Measurements from ENCODE around the gene NR2F1.

The NR2F1 gene

GRCh38 chr5:93577854-93578812, 4.9 kb upstream of the NR2F1 start:
- DNase-seq (ENCODE audit: low read depth), result no peak

DNA sequence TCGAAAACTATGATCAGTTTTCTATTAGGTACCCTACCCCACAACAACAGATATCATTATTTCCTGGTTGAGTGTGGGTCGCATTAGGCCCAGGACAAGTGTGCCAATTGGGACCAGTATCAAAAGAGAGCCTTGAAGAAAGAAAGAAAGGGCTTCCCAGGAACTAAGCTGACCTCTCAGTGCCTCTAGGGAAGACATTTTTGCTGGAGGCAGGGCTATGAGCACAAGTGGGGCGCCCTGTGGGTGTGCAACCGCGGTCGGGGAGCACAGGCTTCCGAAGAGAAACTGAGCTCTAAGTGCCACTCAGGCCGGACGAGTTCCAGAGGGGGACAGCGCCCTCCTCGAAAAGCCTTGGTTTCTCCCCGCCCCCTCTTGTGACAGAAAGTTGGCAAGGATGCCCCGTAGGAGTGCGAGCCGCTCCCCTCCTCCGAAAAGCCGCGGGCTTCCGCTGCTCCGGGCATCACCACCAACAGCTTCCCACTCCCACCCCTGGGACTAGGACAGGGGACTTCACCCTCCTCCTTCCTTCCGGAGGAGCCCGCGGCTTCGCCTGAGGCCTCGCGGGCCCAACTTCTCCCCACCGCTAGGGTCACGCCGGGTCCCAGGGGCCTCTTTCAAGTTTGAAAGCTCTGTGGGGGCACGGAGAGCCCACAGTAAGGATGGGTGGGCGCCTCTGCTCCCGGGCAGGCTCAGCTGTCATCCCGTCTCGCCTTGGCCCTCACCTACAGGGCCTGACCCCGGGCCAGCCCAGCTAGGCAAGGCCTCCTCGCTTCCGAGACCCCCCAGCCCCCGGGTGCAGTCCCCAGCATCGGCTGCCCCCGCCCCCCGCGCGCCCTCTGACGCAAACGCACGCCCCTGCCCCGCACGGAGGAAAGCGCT, 4.0 kb upstream of the NR2F1 start:
- no peak for DNase-seq (ENCODE audit: low read depth)

- no peak for DNase-seq (ENCODE audit: low read depth)
Observed at GRCh38 chr5:93579692-93580062, 3.3 kb upstream of the NR2F1 start.

DNA sequence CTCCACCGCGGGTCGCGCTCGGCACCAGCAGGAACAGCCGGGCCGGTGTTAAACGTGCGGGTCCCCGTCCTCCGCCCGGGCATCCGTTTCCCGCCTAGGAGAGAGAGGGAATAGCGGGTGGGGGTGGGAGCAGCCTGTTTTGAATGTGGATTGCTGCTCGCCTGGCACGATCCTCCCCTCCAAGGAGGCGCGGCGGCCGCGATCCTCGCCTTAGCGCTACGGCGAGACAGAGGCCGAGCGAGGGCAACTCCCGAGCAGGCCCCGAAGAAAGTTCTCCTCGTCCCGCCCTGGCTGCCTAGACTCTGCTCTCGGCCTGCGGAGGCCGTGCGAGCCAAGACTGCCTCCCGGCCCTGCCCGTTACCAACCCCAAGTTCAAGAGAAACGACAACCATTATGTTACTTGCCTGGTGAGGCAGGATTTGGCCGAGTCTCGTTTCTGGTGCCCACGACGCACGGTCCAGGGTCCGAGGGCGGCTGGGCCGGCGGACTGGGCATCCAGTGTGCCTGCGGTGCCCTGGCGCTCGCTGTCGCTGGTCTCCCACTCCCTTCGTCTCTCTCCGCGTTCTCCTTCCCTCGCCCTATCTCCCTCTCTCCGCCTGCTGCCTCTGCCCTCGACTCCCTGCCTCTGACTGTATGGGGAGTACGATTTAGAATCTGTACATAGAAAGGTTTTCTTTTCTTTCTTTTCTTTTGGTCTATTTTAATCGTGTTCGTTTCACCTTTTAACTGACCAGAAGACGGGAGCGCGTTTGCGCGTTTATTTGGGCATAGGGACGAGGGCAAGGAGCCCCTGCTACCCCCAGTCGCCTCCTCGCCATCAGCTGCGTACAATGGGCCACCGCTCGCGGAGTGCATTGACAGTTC, 2.7 kb upstream of the NR2F1 start:
- no peak for DNase-seq (ENCODE audit: low read depth)

- no peak for DNase-seq (ENCODE audit: low read depth)
Observed at GRCh38 chr5:93580927-93581445, 2.0 kb upstream of the NR2F1 start, which contains the start of gene NR2F1-AS1. Gene NR2F1-AS1, minus strand, starts transcription at chr5:93581219.

- no peak for DNase-seq (ENCODE audit: low read depth)
Observed at GRCh38 chr5:93582167-93582462, 907 bp upstream of the NR2F1 start.

DNA sequence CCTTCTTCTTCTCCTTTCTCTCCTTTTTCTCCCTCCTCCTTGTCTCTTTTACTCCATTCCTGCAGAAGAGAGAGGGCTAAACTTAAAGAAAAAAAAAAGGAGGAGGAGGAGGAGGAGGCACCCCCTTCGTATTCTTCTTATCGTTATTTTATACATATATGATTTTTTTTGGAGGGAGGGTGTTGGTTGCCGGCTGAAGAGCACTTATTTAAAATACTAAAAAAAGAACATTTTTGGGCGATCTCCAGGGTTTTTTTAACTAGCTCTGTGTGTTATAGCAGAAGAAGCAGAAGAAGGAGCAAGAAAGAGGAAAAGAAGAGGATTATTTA, 381 bp downstream of the NR2F1 start:
- no peak for DNase-seq (ENCODE audit: low read depth)

- DNase-seq (ENCODE audit: low read depth), result no peak
Observed at GRCh38 chr5:93583768-93584595, 960 bp downstream of the NR2F1 start.

DNA sequence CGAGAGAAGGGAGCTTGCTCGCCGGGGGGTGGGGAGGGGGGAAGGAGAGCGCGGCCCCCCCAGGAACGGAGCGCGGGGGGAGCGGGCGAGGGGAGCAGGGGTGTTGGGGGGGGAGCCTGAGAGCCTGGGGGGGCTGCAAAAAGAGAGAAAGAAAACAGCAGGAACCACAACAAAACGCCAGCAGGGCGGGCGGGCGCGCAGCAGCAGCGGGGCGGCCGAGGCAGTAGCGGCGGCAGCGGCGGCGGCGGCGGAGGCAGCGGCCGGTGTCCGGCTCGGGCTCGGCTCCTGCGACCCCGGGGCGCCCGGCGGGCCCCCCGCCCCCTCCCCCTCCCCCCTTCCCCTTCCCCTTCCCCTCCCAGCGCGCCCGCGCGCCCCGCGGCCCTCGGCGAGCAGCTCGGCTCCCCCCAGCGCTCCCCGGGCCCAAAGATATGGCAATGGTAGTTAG, 1.6 kb downstream of the NR2F1 start:
- no peak for DNase-seq (ENCODE audit: low read depth)

GRCh38 chr5:93585041-93585766, 2.2 kb downstream of the NR2F1 start:
- DNase-seq (ENCODE audit: low read depth), result no peak

- no peak for DNase-seq (ENCODE audit: low read depth)
Observed at GRCh38 chr5:93585767-93586385, 2.9 kb downstream of the NR2F1 start.

GRCh38 chr5:93586736-93587596, 3.9 kb downstream of the NR2F1 start:
- no peak for DNase-seq (ENCODE audit: low read depth)

DNA sequence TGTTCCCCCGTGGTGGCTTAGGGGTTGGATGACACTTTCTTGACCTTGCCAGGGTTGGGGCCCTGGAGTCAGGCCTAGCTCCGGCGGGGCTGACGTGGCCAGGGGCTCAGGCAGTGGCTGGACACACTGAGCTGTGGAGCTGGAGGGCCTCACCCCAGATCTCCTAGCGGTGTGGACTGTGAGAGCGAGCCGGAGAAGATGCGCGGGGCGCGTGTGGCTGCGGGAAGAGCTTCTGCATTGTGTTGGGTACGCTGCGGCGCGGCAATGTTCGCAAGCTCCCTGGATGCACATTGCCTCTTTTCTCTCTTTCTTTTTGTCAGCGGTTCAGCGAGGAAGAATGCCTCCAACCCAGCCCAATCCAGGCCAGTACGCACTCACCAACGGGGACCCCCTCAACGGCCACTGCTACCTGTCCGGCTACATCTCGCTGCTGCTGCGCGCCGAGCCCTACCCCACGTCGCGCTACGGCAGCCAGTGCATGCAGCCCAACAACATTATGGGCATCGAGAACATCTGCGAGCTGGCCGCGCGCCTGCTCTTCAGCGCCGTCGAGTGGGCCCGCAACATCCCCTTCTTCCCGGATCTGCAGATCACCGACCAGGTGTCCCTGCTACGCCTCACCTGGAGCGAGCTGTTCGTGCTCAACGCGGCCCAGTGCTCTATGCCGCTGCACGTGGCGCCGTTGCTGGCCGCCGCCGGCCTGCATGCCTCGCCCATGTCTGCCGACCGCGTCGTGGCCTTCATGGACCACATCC, 4.8 kb downstream of the NR2F1 start:
- DNase-seq (ENCODE audit: low read depth), result no peak

GRCh38 chr5:93588352-93589151, 5.5 kb downstream of the NR2F1 start:
- no peak for DNase-seq (ENCODE audit: low read depth)

DNA sequence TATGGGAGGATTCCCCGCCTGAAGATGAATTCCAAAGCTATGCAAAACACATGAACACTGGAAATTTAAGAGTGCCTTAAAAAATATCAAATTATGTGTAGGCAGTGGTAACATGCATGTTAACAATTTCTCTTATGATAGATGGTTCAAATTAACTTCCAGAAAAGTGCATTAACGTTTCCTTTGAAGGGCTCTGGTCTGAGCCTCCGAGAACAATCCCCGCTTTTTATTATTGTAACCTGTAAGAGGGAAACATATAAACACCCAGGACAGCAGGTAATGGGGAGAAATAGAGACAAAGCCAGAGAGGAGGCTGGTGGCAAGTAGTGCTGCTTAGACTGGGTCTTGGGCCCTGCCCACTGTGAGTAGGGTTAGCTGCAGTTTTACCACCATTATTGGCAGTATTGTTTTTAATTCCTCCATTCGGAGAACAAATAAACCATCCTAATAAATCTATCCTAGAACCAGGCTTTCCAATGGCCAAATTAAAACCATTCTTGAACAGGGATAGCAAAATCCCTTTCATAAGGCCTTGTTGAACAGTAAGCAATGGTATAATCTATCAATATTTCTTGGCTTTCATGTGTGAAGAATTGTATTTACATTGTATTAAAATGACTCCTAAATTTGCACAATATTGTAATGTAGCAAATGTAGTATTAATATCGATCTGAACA, 6.3 kb downstream of the NR2F1 start:
- DNase-seq (ENCODE audit: low read depth), result no peak

DNA sequence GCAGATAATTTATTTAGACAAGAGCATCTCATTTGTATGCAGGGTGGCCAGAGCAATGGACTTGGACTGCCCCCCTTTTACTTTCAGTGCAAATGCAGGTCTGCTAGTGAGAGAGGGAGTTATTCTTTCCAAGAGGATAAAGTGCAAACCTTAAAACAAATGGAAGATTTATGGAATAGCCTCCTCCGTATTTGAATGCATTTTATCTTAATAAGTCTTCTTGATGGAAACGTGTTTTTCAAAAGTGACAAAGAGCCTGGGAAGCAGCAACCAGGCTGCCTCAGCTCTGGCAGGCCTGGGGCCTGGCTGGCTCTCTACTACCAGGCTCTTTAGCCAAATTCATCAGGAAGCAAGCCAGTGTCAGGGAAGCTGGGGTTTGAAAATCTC, 6.8 kb downstream of the NR2F1 start:
- DNase-seq (ENCODE audit: low read depth), result no peak

DNA sequence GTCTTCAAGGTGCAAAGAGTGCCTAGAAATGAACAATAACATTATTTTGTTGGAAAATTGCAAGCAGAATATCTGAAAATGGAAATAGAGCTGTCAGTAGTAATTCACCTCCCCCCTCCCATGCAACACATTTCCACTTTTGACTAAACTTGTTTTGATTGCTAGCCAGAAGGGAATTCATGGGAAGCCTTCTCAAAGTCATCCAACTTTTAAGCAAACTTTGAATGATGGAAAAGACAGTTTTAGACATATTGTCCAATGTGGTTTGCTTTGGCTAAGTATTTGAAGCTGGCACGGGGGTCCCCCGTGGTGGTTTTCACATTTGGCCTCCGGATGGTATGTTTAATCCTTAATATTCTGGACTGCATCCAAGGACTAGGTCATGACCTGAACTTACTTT, 7.5 kb downstream of the NR2F1 start:
- DNase-seq (ENCODE audit: low read depth), result no peak

All from stimulated activated CD8-positive, alpha-beta memory T cell treated with anti-CD3 and anti-CD28 coated beads, Interleukin-15, amount 100 ng/mL, for 24 hours (primary cell).